ENCODE results near the gene SDR39U1. TPM values are rescaled to one million over a fixed set of nuclear protein-coding genes. Genes with fewer than 3 reads are reported as not detected.

Gene SDR39U1
- total RNA-seq, 1 donor from 2014 or later = 61.6 TPM

Other genes starting within 250 kb of the SDR39U1 start
- 48.9 TPM for gene TM9SF1, start 247.3 kb downstream of the SDR39U1 start, total RNA-seq
- 0.74 TPM for gene TSSK4, start 237.1 kb downstream of the SDR39U1 start, total RNA-seq
- 41.9 TPM for gene CHMP4A, start 229.3 kb downstream of the SDR39U1 start, total RNA-seq
- gene MDP1, start 226.7 kb downstream of the SDR39U1 start, total RNA-seq = 13.3 TPM
- gene NEDD8, start 210.4 kb downstream of the SDR39U1 start, total RNA-seq = 132 TPM
- gene GMPR2, start 209.8 kb downstream of the SDR39U1 start, total RNA-seq = 72.3 TPM
- 85.7 TPM for gene TINF2, start 200.2 kb downstream of the SDR39U1 start, total RNA-seq
- gene TGM1, start 179.6 kb downstream of the SDR39U1 start, total RNA-seq = 5.9 TPM
- 50.4 TPM for gene RABGGTA, start 171.2 kb downstream of the SDR39U1 start, total RNA-seq
- 22.7 TPM for gene DHRS1, start 143.0 kb downstream of the SDR39U1 start, total RNA-seq
- gene NOP9, start 142.9 kb downstream of the SDR39U1 start, total RNA-seq = 22.0 TPM
- 16.4 TPM for gene CIDEB, start 134.8 kb downstream of the SDR39U1 start, total RNA-seq
- gene LTB4R2, start 132.6 kb downstream of the SDR39U1 start, total RNA-seq = 5.9 TPM
- 14.1 TPM for gene LTB4R, start 131.3 kb downstream of the SDR39U1 start, total RNA-seq
- gene ADCY4, start 107.7 kb downstream of the SDR39U1 start, total RNA-seq = 42.7 TPM
- gene RIPK3, start 102.8 kb downstream of the SDR39U1 start, total RNA-seq = 27.9 TPM
- gene NFATC4, start 74.6 kb downstream of the SDR39U1 start, total RNA-seq = 37.0 TPM
- 17.9 TPM for gene NYNRIN, start 43.8 kb downstream of the SDR39U1 start, total RNA-seq
- gene CBLN3, start 13.1 kb downstream of the SDR39U1 start, total RNA-seq = 2.3 TPM
- gene KHNYN, start 12.8 kb downstream of the SDR39U1 start, total RNA-seq = 61.4 TPM
- gene CMA1, start 65.5 kb upstream of the SDR39U1 start, total RNA-seq = 2.4 TPM
- 12.2 TPM for gene CTSG, start 133.5 kb upstream of the SDR39U1 start, total RNA-seq
- gene GZMH, start 166.9 kb upstream of the SDR39U1 start, total RNA-seq = 7.5 TPM
- gene GZMB, start 191.4 kb upstream of the SDR39U1 start, total RNA-seq = 7.6 TPM